ENCODE measurements around the gene CS. TPM values are rescaled to one million over a fixed set of nuclear protein-coding genes. Genes with fewer than 3 reads are reported as not detected.
A peak's percentile ranks its signal among the peaks of the same experiment; 100 is the strongest.
"Not testable (repeated sequence)": the region's sequence is repeated elsewhere in the genome, so short reads cannot be mapped to it uniquely, and the experiment has no call there.

CS gene
- total RNA-seq: 100 to 1,000 TPM; 261 to 319 TPM

- peak; percentile 97 for ATAC-seq (replicated peaks in 1 of 2)
- Mint-ChIP-seq H3K36me3 (ENCODE audit: insufficient read depth in 2 of 2) (peaks cover 4 to 15% of the 10 kb centered on the region in 2 donors), H3K4me3 (peak within 1 kb of the TSS; percentile 95 to 99), H3K9me3 (no peaks in the 10 kb centered on the region), H3K4me1 (ENCODE audit: low read depth) (peaks cover 55% of the 10 kb centered on the region), H3K27ac (peak within 1 kb of the TSS; percentile 93), H3K27me3 (ENCODE audit: low read depth) (no peaks in the 10 kb centered on the region)
- peak; percentile 99 for DNase-seq
Measured at GRCh38 chr12:56299853-56300643, at the start of gene CS. CS (minus strand) TSS chr12:56300330; CDS start chr12:56300201, 129 bp downstream.

- DNase-seq (no peak), ATAC-seq (replicated peaks in 1 of 2) (no peak)
- Mint-ChIP-seq H3K9me3 (no peaks in the 10 kb centered on the region), H3K27me3 (ENCODE audit: low read depth) (no peaks in the 10 kb centered on the region), H3K27ac (no peak overlapping the region), H3K36me3 (ENCODE audit: insufficient read depth in 2 of 2) (peaks cover 11 to 28% of the 10 kb centered on the region in 2 donors), H3K4me1 (ENCODE audit: low read depth) (no peaks in the 10 kb centered on the region), H3K4me3 (no peak overlapping the region)
Measured at GRCh38 chr12:56348776-56349175, 48.6 kb upstream of the CS start.

- peaks cover 13 to 32% of the 10 kb centered on the region in 2 donors for H3K36me3 Mint-ChIP-seq (ENCODE audit: insufficient read depth in 2 of 2)
- not testable (repeated sequence) for H3K4me1 Mint-ChIP-seq (ENCODE audit: low read depth); H3K27ac Mint-ChIP-seq; ATAC-seq (replicated peaks in 1 of 2); H3K4me3 Mint-ChIP-seq; H3K27me3 Mint-ChIP-seq (ENCODE audit: low read depth); H3K9me3 Mint-ChIP-seq; DNase-seq
Measured at GRCh38 chr12:56347255-56347654, 47.1 kb upstream of the CS start.

GRCh38 chr12:56346675-56347074 lies 46.5 kb upstream of the CS start:
- no peaks in the 10 kb centered on the region for H3K9me3 Mint-ChIP-seq
- DNase-seq (no peak), ATAC-seq (replicated peaks in 1 of 2) (peak in 1 of 2 donors; percentile 55)
- H3K4me1 Mint-ChIP-seq (ENCODE audit: low read depth): no peaks in the 10 kb centered on the region
- H3K27me3 Mint-ChIP-seq (ENCODE audit: low read depth): no peaks in the 10 kb centered on the region
- no peak overlapping the region for H3K4me3 Mint-ChIP-seq
- peaks cover 13 to 32% of the 10 kb centered on the region in 2 donors for H3K36me3 Mint-ChIP-seq (ENCODE audit: insufficient read depth in 2 of 2)
- H3K27ac Mint-ChIP-seq: no peak overlapping the region

- H3K4me3 Mint-ChIP-seq; H3K9me3 Mint-ChIP-seq; DNase-seq; ATAC-seq (replicated peaks in 1 of 2); H3K27me3 Mint-ChIP-seq (ENCODE audit: low read depth); H3K27ac Mint-ChIP-seq: not testable (repeated sequence)
- peaks cover 38% of the 10 kb centered on the region for H3K4me1 Mint-ChIP-seq (ENCODE audit: low read depth)
- peaks cover 4 to 28% of the 10 kb centered on the region in 2 donors for H3K36me3 Mint-ChIP-seq (ENCODE audit: insufficient read depth in 2 of 2)
Measured at GRCh38 chr12:56342290-56342689, 42.2 kb upstream of the CS start.

GRCh38 chr12:56341616-56342015 lies 41.5 kb upstream of the CS start:
- Mint-ChIP-seq H3K4me1 (ENCODE audit: low read depth) (peaks cover 45% of the 10 kb centered on the region), H3K27me3 (ENCODE audit: low read depth) (no peaks in the 10 kb centered on the region), H3K4me3 (no peak overlapping the region), H3K36me3 (ENCODE audit: insufficient read depth in 2 of 2) (peaks cover 4 to 28% of the 10 kb centered on the region in 2 donors), H3K9me3 (no peaks in the 10 kb centered on the region), H3K27ac (peak overlapping the region; percentile 20)
- ATAC-seq (replicated peaks in 1 of 2): no peak
- no peak for DNase-seq

- DNase-seq (no peak), ATAC-seq (replicated peaks in 1 of 2) (no peak)
- Mint-ChIP-seq H3K27ac (peak overlapping the region; percentile 93), H3K9me3 (no peaks in the 10 kb centered on the region), H3K4me1 (ENCODE audit: low read depth) (peaks cover 57% of the 10 kb centered on the region), H3K36me3 (ENCODE audit: insufficient read depth in 2 of 2) (peaks cover 4 to 16% of the 10 kb centered on the region in 2 donors), H3K27me3 (ENCODE audit: low read depth) (no peaks in the 10 kb centered on the region), H3K4me3 (peak overlapping the region; percentile 80 to 99)
Measured at GRCh38 chr12:56339158-56339422, 39.0 kb upstream of the CS start.

- H3K9me3 Mint-ChIP-seq: no peaks in the 10 kb centered on the region
- peaks cover 60% of the 10 kb centered on the region for H3K4me1 Mint-ChIP-seq (ENCODE audit: low read depth)
- ATAC-seq (replicated peaks in 1 of 2): peak; percentile 83 to 85
- peak; percentile 89 to 95 for DNase-seq
- H3K27me3 Mint-ChIP-seq (ENCODE audit: low read depth): no peaks in the 10 kb centered on the region
- peaks cover 4 to 16% of the 10 kb centered on the region in 2 donors for H3K36me3 Mint-ChIP-seq (ENCODE audit: insufficient read depth in 2 of 2)
- H3K27ac Mint-ChIP-seq: peak within 1 kb of the TSS; percentile 93
- H3K4me3 Mint-ChIP-seq: peak within 1 kb of the TSS; percentile 80 to 99
Measured at GRCh38 chr12:56338308-56339157, 38.4 kb upstream of the CS start, which contains the start of gene IL23A. IL23A (plus strand) TSS chr12:56338884; CDS start chr12:56339045, 161 bp downstream.

GRCh38 chr12:56337753-56338251 lies 37.7 kb upstream of the CS start:
- ATAC-seq (replicated peaks in 1 of 2) (no peak), DNase-seq (no peak)
- Mint-ChIP-seq H3K4me1 (ENCODE audit: low read depth) (peaks cover 65% of the 10 kb centered on the region), H3K4me3 (peak overlapping the region; percentile 38 to 99), H3K27ac (peak overlapping the region; percentile 42), H3K27me3 (ENCODE audit: low read depth) (no peaks in the 10 kb centered on the region), H3K36me3 (ENCODE audit: insufficient read depth in 2 of 2) (peaks cover 3 to 14% of the 10 kb centered on the region in 2 donors), H3K9me3 (no peaks in the 10 kb centered on the region)

GRCh38 chr12:56336361-56337167 lies 36.4 kb upstream of the CS start:
- ATAC-seq (replicated peaks in 1 of 2): no peak
- Mint-ChIP-seq H3K36me3 (ENCODE audit: insufficient read depth in 2 of 2) (peaks cover 3 to 19% of the 10 kb centered on the region in 2 donors), H3K27me3 (ENCODE audit: low read depth) (no peaks in the 10 kb centered on the region), H3K4me3 (no peak overlapping the region), H3K9me3 (no peaks in the 10 kb centered on the region), H3K27ac (peak overlapping the region; percentile 36), H3K4me1 (ENCODE audit: low read depth) (peaks cover 77% of the 10 kb centered on the region)
- no peak for DNase-seq

GRCh38 chr12:56335527-56335926 lies 35.4 kb upstream of the CS start:
- DNase-seq; H3K27ac Mint-ChIP-seq; H3K9me3 Mint-ChIP-seq; ATAC-seq (replicated peaks in 1 of 2); H3K27me3 Mint-ChIP-seq (ENCODE audit: low read depth): not testable (repeated sequence)
- Mint-ChIP-seq H3K4me1 (ENCODE audit: low read depth) (peaks cover 70% of the 10 kb centered on the region), H3K36me3 (ENCODE audit: insufficient read depth in 2 of 2) (peaks cover 3 to 19% of the 10 kb centered on the region in 2 donors), H3K4me3 (peak overlapping the region in 1 of 2 donors; percentile 7)

- DNase-seq (no peak), ATAC-seq (replicated peaks in 1 of 2) (no peak)
- Mint-ChIP-seq H3K27me3 (ENCODE audit: low read depth) (no peaks in the 10 kb centered on the region), H3K36me3 (ENCODE audit: insufficient read depth in 2 of 2) (peaks cover 3 to 14% of the 10 kb centered on the region in 2 donors), H3K9me3 (no peaks in the 10 kb centered on the region), H3K4me1 (ENCODE audit: low read depth) (peaks cover 60% of the 10 kb centered on the region), H3K27ac (peak overlapping the region; percentile 99), H3K4me3 (peak overlapping the region; percentile 97 to 99)
Measured at GRCh38 chr12:56334490-56334793, 34.3 kb upstream of the CS start.
